Measurements from ENCODE around the gene CNTN1.

DNA sequence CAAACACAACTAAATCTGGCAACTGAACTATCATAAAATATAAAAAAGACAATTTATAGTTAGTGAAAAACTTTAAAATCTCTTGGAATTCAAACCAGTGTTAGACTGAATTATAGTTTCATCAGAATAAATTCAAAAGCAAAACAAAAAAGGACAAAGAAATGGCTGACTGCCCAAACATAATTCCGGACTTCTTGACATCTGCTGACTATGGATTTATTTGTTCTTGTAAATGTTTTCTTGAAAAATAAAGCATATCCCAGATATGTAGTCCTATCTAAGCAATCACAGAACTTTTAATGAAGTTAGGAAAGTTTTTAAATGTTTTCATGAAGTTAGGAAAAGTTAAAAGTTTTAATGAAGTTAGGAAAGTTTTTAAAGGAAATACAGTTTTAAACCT is 45.8 kb upstream of the CNTN1 start:
- TF ChIP-seq EZH2 (IDR thresholded peaks at IDR 0.05): no peak
- no peak for TF ChIP-seq POLR2AphosphoS5 (IDR thresholded peaks at IDR 0.05; ENCODE audit: borderline replicate concordance, low read depth, low read length)

Measured in SK-N-MC (cell line).